ENCODE measurements around the gene ABTB1. TPM values are rescaled to one million over a fixed set of nuclear protein-coding genes. Genes with fewer than 3 reads are reported as not detected.

ABTB1 gene
- polyA plus RNA-seq, 1 of the 3 experiments (the other 2 are of a cell fraction): 30.8 TPM

DNA sequence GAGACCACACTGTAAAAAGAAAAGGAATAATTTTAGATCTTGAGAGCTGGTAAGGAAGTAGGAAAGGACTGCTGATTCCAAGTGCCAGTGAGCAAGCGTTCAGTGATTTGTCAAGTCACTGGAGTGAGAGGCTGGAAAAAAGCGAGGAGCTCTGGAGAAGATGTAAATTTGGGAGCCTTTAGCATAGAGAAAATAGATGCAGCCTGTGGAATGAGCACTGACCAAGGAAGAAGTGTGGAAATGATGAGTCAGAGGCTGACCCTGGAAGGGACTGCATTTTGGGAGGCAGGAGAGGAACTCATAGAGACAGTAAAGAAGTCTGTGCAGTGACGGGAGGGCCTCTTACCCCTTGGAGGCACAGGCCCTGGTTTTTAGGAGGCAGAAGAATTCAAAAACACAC, 17.1 kb upstream of the ABTB1 start:
- no peaks in the 10 kb centered on the region for H3K36me3 ChIP-seq (replicated peaks in 1 of 2; ENCODE audit: control insufficient read depth in 1 of 2, insufficient read depth in 2 of 2, low read length in 1 of 2)
- WGBS (ENCODE audit: low lambda C conversion rate): 46% methylated on average over 3 of the region's 3 CpGs
- H3K9me3 ChIP-seq: no peaks in the 10 kb centered on the region
- H2AFZ ChIP-seq (ENCODE audit: low read depth): peak overlapping the region; percentile 24
- no peak overlapping the region for H3K4me3 ChIP-seq (ENCODE audit: low read depth in 2 of 2, low read length in 1 of 2)
- H3K4me2 ChIP-seq: peak overlapping the region; percentile 11; the same call in 1 of the 2 replicates
- ChIA-PET POLR2A (no interaction called here), CTCF (interaction anchor here (1.2 to 1.7 kb wide), 2 partner anchors 27 to 80 kb away, joined by 3 to 7 read pairs; partner anchors contain the start of gene PODXL2)
- no peak for DNase-seq
- no peaks in the 10 kb centered on the region for H4K20me1 ChIP-seq (ENCODE audit: insufficient read depth)
- H3K27ac ChIP-seq (ENCODE audit: low read depth in 2 of 2, low read length in 1 of 2): peak overlapping the region in 1 of 2 experiments; percentile 48; a peak in 1 of 4 replicates
- peaks cover 0 to 8% of the 10 kb centered on the region in 2 experiments; a peak in 2 of 4 replicates for H3K4me1 ChIP-seq (ENCODE audit: control insufficient read depth in 1 of 2, insufficient read depth in 2 of 2, low read depth in 1 of 2, low read length in 1 of 2)
- H3K79me2 ChIP-seq (ENCODE audit: insufficient read depth): no peaks in the 10 kb centered on the region
- H3F3A ChIP-seq (replicated peaks; ENCODE audit: insufficient read depth): peaks cover 14% of the 10 kb centered on the region
- no peak overlapping the region; the same call in 1 of the 2 replicates for H3K9ac ChIP-seq
- TF ChIP-seq TCF12 (IDR thresholded peaks at IDR 0.05) (peak; percentile 14; the same call in 1 of the 2 replicates), USF2 (IDR thresholded peaks at IDR 0.05; ENCODE audit: borderline replicate concordance, low read depth, low read length) (no peak), FOSL2 (IDR thresholded peaks at IDR 0.05; ENCODE audit: borderline replicate concordance, low read depth) (peak; percentile 50; the same call in 1 of the 2 replicates)
- TF ChIP-seq, protein P1, sequence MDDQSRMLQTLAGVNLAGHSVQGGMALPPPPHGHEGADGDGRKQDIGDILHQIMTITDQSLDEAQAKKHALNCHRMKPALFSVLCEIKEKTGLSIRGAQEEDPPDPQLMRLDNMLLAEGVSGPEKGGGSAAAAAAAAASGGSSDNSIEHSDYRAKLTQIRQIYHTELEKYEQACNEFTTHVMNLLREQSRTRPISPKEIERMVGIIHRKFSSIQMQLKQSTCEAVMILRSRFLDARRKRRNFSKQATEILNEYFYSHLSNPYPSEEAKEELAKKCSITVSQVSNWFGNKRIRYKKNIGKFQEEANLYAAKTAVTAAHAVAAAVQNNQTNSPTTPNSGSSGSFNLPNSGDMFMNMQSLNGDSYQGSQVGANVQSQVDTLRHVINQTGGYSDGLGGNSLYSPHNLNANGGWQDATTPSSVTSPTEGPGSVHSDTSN (IDR thresholded peaks at IDR 0.05): peak; percentile 36; the same call in 1 of the 2 replicates
- no peaks in the 10 kb centered on the region for H3K9me2 ChIP-seq
- H3K27me3 ChIP-seq (ENCODE audit: insufficient read depth): no peaks in the 10 kb centered on the region

- POLR2A ChIA-PET: no interaction called here
- H3K4me2 ChIP-seq: no peak overlapping the region
- 97% methylated on average over 8 of the region's 8 CpGs for WGBS (ENCODE audit: low lambda C conversion rate)
- no peaks in the 10 kb centered on the region for H3K79me2 ChIP-seq (ENCODE audit: insufficient read depth)
- CTCF ChIA-PET: interaction anchor here (1.3 kb wide), 1 partner anchor 303 kb away, joined by 3 read pairs; no protein-coding TSS in a partner anchor
- TF ChIP-seq RAD21 (IDR thresholded peaks at IDR 0.05; ENCODE audit: low read length): no peak
- no peak for TF ChIP-seq SMC3 (IDR thresholded peaks at IDR 0.05; ENCODE audit: low read depth, low read length)
- no peak for TF ChIP-seq YY1 (IDR thresholded peaks at IDR 0.05; ENCODE audit: low read depth)
- TF ChIP-seq GABPA (IDR thresholded peaks at IDR 0.05; ENCODE audit: low read depth): no peak
- TF ChIP-seq TCF12 (IDR thresholded peaks at IDR 0.05): no peak
- no peak for TF ChIP-seq ELF1 (IDR thresholded peaks at IDR 0.05)
- no peak for TF ChIP-seq NRF1 (IDR thresholded peaks at IDR 0.05; ENCODE audit: low read depth, low read length)
- no peak for TF ChIP-seq CTCF (IDR thresholded peaks at IDR 0.05)
- no peak for TF ChIP-seq RCOR1 (IDR thresholded peaks at IDR 0.05; ENCODE audit: low read length)
- TF ChIP-seq RFX5 (IDR thresholded peaks at IDR 0.05; ENCODE audit: low read length): no peak
- no peak for TF ChIP-seq TAF1 (IDR thresholded peaks at IDR 0.05; ENCODE audit: borderline replicate concordance, low read depth, low read length)
- no peaks in the 10 kb centered on the region for H3K27me3 ChIP-seq (ENCODE audit: insufficient read depth)
- H4K20me1 ChIP-seq (ENCODE audit: insufficient read depth): no peaks in the 10 kb centered on the region
- H3F3A ChIP-seq (replicated peaks; ENCODE audit: insufficient read depth): peaks cover 14% of the 10 kb centered on the region
- H3K9ac ChIP-seq: no peak overlapping the region
- no peak for DNase-seq
- H3K4me3 ChIP-seq (ENCODE audit: low read depth in 2 of 2, low read length in 1 of 2): no peak overlapping the region
- peaks cover 0 to 2% of the 10 kb centered on the region in 2 experiments for H3K36me3 ChIP-seq (replicated peaks in 1 of 2; ENCODE audit: control insufficient read depth in 1 of 2, insufficient read depth in 2 of 2, low read length in 1 of 2)
- no peaks in the 10 kb centered on the region for H3K9me2 ChIP-seq
- H3K9me3 ChIP-seq: no peaks in the 10 kb centered on the region
- no peak overlapping the region for H3K27ac ChIP-seq (ENCODE audit: low read depth in 2 of 2, low read length in 1 of 2)
- no peak overlapping the region for H2AFZ ChIP-seq (ENCODE audit: low read depth)
- H3K4me1 ChIP-seq (ENCODE audit: control insufficient read depth in 1 of 2, insufficient read depth in 2 of 2, low read depth in 1 of 2, low read length in 1 of 2): peaks cover 0 to 8% of the 10 kb centered on the region in 2 experiments; a peak in 2 of 4 replicates
These were observed 15.8 kb upstream of the ABTB1 start for GRCh38 chr3:127656906-127657305.
